Activated gamma-delta T cell treated with Interleukin-2 at 50 U/mL for 16 hours (primary cell): ENCODE data around the gene SPA17.
A peak's percentile ranks its signal among the peaks of the same experiment; 100 is the strongest.

Source experiments
- DNase-seq: peaks from one replicate; pipeline ENCODE4 v3.0.0-alpha.2; 2020

The SPA17 gene

DNA sequence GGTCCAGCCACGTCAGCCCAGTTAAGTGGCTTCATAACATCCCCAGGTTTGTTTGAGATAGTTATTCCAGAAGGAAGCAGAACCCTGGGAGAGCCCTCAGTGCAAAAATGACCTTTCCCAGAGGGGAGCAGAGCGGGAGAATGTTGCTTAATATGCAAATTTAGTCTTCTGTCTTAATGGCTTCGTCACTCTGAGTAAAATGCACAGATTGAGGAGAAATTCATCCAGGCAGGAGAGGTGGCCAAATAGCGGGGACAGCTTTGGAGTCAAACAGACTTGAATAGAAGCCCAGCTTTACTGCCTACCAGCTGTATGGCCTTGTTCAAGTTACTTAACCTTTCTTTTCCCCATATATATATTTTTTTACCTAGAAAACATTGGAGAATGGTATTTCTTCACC is 53.8 kb downstream of the SPA17 start:
- DNase-seq = no peak

DNA sequence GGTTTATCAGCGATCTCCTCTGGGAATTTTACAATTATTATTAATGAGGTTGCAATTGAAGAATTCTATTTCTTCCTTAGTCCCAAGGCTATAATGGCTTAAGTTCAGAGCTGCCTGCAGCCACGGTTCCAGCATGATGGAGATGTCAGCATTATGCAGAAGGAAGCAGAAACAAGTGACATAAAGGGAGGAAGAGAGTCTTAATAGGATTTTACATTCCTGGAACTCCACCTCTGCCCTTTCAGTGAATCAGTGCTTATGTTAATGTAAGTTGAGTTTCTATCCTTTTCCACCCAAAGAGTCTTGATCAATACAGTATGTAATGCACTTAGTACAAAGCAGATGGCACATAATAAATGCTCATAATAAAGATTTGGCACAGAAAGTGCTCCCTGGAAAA is 54.4 kb downstream of the SPA17 start:
- no peak for DNase-seq

DNA sequence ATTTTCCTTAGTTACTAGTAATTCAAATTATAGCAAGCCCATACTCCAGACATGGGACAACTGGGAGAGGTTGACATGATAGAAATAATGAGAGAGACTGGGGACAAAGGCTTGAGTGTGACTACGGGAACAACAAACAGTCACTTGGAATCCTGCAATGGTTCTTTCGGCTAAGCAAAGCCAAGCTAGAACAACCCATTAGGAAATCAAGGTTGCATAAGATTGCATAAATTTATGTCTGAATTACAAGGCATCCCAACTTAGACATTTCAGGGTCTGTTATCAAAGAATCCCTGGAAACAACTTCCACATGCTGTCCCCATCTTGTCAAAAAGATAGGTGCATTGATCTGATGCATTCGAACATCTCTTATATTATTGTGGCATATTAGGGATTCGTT is 55.9 kb downstream of the SPA17 start:
- no peak for DNase-seq

DNA sequence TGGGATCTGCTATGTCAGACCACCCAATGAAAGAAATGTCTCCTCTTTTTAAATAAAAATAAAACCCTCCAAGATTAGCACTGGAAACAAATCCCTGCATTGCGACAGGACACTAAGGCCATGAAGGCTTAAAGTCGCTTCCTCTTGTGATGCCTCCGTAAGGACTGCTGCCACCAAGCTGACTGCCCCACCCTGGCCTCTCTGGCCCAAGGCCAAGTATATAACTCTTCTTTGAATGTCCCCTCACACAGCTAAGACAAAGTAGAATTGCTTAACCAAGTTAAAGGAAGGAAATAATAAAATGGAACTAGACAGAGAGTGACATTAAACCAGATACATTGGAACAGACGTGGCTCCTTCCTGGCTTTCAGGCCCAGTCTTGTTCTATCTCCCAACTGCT is 58.5 kb downstream of the SPA17 start:
- DNase-seq = no peak

DNA sequence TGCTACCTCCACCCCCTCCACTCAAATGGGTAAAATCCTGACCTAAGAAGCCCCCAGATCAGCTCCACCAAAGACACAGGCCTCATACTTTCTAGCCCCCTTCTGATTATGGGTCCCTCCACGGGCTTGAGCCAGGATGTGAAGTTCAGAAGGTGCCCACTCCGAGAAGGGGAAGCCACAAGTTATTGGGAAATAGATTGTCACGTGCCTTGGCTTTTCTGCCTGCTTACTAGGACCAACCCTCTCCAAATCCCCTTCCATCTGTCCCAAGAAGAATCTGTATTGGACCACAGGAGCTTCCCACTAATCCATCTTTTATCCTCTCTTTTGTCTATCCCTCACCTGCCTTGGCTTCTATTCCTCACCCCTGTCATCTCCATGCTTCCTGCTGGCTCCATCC is 63.0 kb downstream of the SPA17 start:
- no peak for DNase-seq

DNA sequence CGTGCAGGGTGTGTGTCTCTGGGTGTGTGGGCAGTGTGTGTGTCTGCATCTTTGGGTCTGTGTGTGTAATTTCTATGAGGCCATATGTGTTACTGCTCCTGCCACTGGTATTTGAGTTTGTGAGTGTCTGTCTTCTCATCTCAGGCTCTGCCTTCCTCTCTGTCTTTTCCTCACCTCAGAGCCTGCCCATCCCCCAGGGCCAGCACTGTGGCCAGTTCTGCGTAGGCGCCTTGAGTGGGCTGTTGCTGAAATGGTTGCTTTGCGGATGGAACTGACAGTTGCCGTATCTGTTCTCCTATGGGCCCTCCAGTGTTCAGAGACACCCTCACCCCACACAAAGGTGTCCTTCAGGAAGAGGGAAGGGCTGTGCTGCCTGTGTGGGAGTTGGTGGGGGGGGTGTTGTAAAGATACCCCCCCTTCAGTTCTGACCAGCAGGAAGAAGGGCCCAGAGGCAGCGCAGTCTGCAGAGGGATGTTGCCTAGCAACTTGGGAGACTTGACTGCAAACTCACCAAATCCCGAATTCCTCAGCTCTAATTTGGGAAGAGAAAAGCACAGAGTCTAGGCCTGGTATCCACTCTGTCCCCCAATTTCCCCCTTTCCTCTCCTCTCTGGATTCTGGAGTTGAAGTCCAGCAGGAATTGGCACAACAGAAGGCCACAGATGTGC is 64.1 kb downstream of the SPA17 start:
- no peak for DNase-seq

DNA sequence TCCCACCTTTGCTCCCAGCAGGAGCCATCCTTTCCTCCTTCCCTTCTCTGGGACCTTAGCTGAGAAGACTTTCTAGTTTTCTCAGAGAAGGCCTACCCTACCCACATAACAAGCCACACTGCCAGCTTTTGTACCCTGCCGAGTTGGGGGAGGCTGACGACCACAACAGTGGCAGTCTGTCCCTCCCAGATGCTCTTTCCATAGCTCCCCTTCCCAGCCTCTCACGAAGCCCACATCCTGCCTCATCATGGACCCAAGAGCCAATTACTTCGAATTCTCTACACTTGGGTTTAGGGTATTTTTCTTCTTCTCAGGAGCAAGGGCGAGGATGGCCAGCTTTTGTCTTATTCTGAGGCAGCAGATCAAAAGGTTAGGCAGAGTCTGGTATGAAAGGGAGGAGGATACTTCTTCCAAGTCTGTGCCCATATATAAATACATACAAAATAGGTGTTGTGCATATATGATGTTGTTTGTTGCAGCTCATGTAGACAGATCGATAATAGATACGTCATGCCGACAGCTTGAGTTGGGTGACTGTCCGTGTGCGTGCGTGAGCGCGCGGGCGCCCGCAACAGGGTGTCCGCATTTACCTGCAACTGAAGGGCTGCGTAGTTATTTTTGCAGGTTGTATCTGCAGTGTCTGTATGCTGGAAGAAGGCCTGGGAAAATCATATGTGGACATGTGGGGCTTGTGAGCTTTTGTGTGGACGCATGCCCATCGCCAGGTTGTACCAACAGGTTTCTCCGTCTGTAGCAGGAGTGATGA is 65.2 kb downstream of the SPA17 start:
- DNase-seq = no peak

DNA sequence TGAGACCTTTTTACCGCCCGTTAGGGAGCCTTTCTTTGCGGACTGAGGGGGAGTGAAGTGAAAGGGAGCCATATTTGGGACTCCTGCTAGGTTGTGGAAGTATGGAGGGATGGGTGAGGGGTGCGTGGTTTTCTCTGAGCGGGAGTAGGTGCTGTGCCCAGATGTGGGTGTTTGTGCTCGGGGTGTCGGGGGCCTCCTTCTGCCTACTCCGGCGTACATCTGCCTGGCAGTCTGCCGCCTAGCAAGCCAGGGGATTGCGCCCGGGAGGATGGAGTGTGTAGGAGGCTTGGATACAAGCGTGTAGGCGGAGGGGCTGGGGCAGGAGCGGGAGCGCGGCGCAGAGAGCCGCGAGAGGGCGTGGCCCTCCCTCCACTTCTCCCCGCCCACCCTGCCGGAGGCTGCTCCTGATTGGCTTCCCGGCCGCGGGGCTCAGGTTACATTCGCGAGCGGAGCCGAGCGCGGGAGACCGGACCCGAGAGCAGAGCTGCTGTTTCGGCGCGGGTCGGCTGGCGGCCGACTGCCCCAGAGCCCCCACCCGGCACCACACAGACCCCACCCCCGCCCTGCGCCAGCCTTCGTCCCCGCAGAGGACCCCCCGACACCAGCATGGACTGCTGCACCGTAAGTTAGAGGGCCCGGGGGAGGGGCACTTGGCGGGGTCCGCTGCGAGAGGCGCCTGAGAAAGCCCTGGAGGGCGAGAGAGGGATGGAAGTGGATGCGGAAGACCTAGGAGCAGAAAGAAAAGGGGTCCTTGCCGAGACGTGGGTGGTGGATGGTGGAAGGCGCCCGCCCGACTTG is 66.0 kb downstream of the SPA17 start, which contains the start of gene NRGN:
Gene NRGN, plus strand, starts transcription at position 464 of the 798 bp plus-strand sequence. Its CDS starts 143 bp downstream, at position 607.
- peak; percentile 75 for DNase-seq

DNA sequence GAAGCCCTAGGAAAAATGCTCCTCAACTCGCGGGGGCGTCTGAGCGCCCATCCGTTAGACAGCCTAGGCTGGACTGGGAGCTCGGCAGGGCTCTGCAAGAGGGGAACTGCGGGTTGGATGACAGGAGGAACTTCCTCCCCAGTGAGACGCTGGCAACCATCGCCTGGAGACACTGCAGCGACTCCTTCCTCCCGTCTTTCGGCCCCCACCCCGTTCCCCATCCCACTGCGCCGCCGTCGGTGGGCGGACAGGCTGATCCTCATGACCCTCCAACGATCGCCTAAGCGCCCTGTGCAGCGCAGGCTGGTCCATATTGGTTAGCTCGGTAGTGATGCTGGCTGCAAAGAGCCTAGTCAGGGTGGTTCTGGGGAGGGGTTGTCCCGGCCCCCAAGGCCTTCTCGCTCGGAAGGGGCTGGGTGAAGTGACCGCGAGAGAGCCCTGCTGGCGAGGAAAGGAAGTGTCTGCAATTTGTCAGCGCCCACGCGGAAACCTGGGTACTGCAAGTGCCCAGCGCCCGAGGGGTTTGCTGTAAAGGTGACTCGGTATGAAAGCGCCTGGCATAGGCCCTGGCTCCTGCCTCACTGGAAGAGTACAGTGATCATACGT is 66.7 kb downstream of the SPA17 start:
- peak; percentile 46 for DNase-seq

DNA sequence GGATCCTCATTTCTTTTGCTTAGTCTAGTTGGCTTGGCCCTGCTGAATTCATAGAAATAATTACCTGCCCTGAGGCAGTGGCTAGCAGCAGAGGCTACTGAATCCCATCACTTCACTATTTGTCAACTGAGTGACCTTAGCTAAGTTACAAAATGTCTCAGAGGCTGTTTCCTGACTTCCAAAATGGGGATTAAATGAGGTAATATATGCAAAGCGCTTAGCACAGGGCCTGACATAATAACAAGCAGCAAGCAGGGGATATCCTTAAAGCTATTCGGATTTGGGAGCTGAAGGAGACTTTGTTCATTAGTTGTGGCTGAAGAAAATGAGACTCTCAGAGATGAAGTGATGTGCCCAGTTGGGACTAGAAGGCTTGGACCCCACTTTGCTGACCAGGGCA is 68.9 kb downstream of the SPA17 start:
- DNase-seq = no peak

DNA sequence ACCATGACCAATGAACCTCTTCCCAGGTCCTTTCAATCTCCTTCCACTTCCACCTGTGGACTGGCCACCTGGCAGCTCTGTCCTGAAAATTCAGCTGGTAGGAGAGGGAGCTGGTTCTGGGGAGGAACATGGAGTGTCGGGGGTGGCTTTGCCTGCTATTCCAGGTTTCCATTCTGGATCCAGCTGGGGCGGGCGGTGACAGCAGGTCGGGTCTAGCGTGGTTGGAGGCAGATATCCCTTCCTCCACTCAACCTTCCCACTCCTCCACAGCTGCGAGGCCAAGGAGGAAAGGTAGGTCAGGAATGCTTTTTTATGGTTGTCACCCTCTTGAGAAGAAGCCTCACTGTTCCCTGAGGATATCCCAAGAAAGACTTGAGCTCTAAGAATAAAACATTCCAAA is 69.3 kb downstream of the SPA17 start:
- no peak for DNase-seq

DNA sequence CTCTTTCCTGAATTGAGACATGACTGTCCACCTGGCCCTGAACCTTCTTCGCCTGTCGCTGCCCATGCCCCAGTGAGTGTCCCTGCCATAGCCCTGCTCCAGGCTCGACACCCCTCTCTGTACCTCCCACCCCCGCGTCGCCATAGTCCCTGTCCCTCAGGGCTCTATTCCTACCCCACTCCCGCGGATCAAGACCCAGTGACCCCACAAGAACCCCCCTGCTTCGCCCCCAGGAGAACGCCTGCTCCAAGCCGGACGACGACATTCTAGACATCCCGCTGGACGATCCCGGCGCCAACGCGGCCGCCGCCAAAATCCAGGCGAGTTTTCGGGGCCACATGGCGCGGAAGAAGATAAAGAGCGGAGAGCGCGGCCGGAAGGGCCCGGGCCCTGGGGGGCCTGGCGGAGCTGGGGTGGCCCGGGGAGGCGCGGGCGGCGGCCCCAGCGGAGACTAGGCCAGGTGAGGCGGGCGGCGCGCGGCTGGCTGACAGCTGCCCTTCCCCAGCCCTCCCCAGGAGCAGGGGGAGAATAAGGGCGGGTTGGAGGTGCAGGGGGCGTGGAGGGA is 71.6 kb downstream of the SPA17 start:
- no peak for DNase-seq

DNA sequence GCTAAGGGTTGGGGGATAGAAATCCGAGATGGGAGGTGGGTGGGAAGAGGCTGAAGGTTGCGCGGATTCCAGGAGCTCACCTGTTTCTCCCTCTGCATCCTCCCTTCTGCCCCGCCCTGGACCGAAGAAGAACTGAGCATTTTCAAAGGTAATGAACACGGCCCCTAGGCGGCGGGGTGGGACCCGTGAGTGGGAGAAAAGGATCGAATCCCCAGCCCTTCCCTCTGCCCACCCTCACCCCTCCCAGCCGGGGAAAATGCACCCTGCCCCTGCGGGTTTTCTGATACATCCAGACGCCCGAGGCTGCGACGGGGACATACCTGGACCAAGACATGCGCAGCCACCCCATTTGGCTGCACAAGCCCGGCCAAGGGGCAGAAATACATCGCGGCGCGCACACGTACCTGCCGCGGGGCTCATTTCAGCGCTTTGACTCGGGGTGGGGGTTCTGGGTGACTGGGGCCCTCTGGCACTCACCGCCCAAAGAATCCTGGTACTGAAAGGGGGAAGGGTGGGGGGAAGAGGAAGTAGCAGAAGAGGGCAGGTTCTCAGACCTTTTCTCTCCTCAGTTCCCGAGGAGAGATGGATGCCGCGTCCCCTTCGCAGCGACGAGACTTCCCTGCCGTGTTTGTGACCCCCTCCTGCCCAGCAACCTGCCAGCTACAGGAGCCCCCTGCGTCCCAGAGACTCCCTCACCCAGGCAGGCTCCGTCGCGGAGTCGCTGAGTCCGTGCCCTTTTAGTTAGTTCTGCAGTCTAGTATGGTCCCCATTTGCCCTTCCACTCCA is 72.3 kb downstream of the SPA17 start:
- DNase-seq = no peak

DNA sequence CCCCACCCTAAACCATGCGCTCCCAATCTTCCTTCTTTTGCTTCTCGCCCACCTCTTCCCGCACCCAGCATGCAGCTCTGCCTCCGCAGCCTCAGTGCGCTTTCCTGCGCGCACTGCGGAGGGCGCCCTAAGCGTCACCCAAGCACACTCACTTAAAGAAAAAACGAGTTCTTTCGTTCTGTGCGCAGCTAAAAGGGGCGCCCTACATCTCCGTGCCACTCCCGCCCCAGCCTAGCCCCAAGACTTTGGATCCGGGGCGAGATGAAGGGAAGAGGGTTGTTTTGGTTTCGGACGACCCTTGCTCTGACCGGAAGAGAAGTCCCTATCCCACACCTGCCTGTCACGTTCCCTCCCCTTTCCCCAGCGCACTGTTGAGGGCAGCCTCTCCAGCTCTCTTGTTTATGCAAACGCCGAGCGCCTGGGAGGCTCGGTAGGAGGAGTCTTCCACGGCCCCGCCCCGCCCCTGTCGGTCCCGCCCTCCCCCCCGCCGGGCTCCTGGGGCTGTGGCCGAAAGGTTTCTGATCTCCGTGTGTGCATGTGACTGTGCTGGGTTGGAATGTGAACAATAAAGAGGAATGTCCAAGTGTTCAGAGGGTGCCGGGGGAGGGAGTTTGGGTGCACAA is 73.0 kb downstream of the SPA17 start:
- DNase-seq = peak; percentile 72
